Measurements from ENCODE around the gene RPL28. TPM values are rescaled to one million over a fixed set of nuclear protein-coding genes. Genes with fewer than 3 reads are reported as not detected.

Gene RPL28
- total RNA-seq, 2 experiments from 2014 or later = 3,995 to 4,178 TPM

DNA sequence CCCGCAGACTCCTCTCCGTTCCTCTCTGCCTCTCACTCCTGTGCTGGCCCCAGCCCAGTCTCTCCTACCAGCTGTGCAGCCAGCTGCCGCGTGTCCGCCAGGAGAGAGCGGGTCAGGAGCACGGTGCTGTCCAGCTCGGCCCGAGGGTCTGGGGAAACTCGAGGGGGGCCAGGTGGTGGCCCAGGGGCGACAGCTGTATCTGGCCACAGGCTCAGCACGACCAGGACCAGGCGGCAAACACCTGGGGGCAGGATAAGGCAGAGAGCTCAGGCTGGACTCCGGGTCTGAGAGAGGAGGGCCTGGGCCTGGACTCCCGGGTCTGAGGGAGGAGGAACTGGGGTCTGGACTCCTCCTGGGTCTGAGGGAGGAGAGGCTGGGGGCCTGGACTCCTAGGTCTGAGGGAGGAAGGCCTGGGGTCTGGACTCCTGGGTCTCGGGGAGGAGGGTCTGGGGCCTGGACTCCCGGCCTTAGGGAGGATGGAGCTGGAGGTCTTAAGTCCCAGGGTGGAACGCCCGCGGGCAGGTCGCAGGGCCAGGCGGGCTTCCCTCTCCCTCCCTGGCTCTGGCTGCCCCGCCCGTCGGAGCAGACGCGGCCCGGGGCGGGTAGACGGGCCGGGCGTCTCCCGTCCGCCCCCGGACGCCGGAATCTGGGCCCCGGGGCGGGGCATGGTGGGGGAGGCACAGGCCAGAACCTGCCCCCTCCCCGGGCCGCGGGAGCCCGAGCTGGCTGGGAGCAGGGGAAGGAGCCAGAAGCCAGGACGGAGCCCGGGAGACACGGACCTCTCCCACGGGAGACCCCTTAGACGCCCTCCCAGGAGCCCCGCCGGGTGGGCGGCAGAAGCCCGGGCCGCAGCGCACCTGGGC lies 16.8 kb upstream of the RPL28 start:
- Histone ChIP-seq H3K4me3 (ENCODE audit: low read length) (no peak overlapping the region), H3K9me3 (ENCODE audit: control insufficient read depth in 1 of 2, insufficient read depth in 1 of 2, low read length in 2 of 2) (peaks cover 0 to 28% of the 10 kb centered on the region in 2 experiments), H3K36me3 (ENCODE audit: insufficient read depth, low read length) (no peaks in the 10 kb centered on the region), H3K27ac (ENCODE audit: low read depth in 1 of 2, low read length in 2 of 2) (no peak overlapping the region), H3K27me3 (ENCODE audit: control insufficient read depth in 1 of 2, insufficient read depth in 2 of 2, low read length in 2 of 2) (peaks cover 49 to 52% of the 10 kb centered on the region in 2 experiments), H3K4me1 (ENCODE audit: insufficient read depth, low read length) (peaks cover 18% of the 10 kb centered on the region)
- intact Hi-C loops (cut with DNase I, micrococcal nuclease) = no loop called here
- no peak overlapping the region for H3K27ac Mint-ChIP-seq
- no peaks in the 10 kb centered on the region for H3K36me3 Mint-ChIP-seq (ENCODE audit: low read depth)
- DNase-seq (peak in 2 of 14 experiments; percentile 13 to 32), ATAC-seq (ENCODE audit: poor library complexity) (no peak)
- H3K27me3 Mint-ChIP-seq = peaks cover 44% of the 10 kb centered on the region
- TF ChIP-seq, protein P1, sequence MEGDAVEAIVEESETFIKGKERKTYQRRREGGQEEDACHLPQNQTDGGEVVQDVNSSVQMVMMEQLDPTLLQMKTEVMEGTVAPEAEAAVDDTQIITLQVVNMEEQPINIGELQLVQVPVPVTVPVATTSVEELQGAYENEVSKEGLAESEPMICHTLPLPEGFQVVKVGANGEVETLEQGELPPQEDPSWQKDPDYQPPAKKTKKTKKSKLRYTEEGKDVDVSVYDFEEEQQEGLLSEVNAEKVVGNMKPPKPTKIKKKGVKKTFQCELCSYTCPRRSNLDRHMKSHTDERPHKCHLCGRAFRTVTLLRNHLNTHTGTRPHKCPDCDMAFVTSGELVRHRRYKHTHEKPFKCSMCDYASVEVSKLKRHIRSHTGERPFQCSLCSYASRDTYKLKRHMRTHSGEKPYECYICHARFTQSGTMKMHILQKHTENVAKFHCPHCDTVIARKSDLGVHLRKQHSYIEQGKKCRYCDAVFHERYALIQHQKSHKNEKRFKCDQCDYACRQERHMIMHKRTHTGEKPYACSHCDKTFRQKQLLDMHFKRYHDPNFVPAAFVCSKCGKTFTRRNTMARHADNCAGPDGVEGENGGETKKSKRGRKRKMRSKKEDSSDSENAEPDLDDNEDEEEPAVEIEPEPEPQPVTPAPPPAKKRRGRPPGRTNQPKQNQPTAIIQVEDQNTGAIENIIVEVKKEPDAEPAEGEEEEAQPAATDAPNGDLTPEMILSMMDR (IDR thresholded peaks at IDR 0.05) = no peak
- CTCF ChIA-PET = no interaction called here
- no peaks in the 10 kb centered on the region for H3K9me3 Mint-ChIP-seq
- H3K4me1 Mint-ChIP-seq (ENCODE audit: low read depth) = peaks cover 5% of the 10 kb centered on the region
- H3K4me3 Mint-ChIP-seq = peak overlapping the region; percentile 45
- POLR2A ChIA-PET = interaction anchor here (0.8 to 1.6 kb wide), 7 partner anchors 14 to 109 kb away, joined by 3 to 7 read pairs (median 3); partner anchors contain the start of genes KMT5C, UBE2S and ZNF628

- Histone ChIP-seq H3K27me3 (ENCODE audit: control insufficient read depth in 1 of 2, insufficient read depth in 2 of 2, low read length in 2 of 2) (peaks cover 53 to 60% of the 10 kb centered on the region in 2 experiments), H3K36me3 (ENCODE audit: insufficient read depth, low read length) (no peaks in the 10 kb centered on the region), H3K27ac (ENCODE audit: low read depth in 1 of 2, low read length in 2 of 2) (no peak overlapping the region), H3K9me3 (ENCODE audit: control insufficient read depth in 1 of 2, insufficient read depth in 1 of 2, low read length in 2 of 2) (peaks cover 0 to 30% of the 10 kb centered on the region in 2 experiments), H3K4me3 (ENCODE audit: low read length) (peak overlapping the region; percentile 29), H3K4me1 (ENCODE audit: insufficient read depth, low read length) (peaks cover 18% of the 10 kb centered on the region)
- ChIA-PET CTCF (no interaction called here), POLR2A (interaction anchor here (1.0 to 1.6 kb wide), 3 partner anchors 21 to 107 kb away, joined by 3 to 7 read pairs (median 4); partner anchors contain the start of genes KMT5C and ZNF628)
- Mint-ChIP-seq H3K4me3 (peak overlapping the region; percentile 75), H3K27me3 (peaks cover 46% of the 10 kb centered on the region), H3K4me1 (ENCODE audit: low read depth) (peaks cover 5% of the 10 kb centered on the region), H3K9me3 (no peaks in the 10 kb centered on the region), H3K27ac (no peak overlapping the region), H3K36me3 (ENCODE audit: low read depth) (no peaks in the 10 kb centered on the region)
- TF ChIP-seq, protein P1 (IDR thresholded peaks at IDR 0.05) = no peak
- DNase-seq (peak in 7 of 14 experiments; percentile 16 to 60 (median 31)), ATAC-seq (ENCODE audit: poor library complexity) (peak; percentile 73)
- intact Hi-C loops (cut with DNase I, micrococcal nuclease) = no loop called here
These were observed 16.0 kb upstream of the RPL28 start for GRCh38 chr19:55369653-55370304.

DNA sequence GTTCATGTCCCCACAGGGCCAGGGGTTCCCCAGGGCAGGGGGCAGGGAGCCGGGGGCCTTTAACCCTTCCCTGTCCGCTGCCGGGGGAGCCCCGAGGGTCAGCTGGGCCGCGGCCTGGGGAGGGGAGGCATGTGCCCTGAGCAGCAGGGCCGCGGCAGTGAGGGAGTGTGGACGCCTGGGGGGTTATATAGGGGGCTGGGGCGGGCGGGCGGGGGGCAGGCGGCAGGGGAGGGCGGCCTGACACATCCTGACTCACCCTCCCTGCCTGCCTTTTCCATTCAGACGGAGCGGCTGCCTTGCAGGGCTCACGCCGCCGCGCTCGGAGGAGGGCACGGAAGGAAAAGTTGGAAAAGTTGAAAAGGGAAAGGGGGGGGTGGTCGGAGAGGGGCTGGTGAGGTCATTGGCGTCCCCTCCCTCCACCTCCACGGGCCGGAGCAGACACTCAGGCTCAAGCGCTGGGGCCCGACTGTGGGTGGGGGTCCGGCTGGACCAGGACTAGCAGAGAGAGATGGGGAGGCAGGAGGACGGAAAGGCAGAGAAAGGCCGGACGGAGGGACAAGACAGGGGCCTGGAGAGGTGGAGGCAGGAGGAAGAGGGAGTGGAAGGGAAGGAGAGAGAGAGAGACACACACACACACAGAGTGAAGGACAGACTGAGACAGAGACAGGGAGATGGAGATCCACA lies 15.3 kb upstream of the RPL28 start, which contains the start of gene IL11:
Gene IL11, minus strand, starts transcription at position 159 of the 684 bp plus-strand sequence. Its CDS starts 153 bp downstream, at position 6.
- H3K4me3 Mint-ChIP-seq = peak within 1 kb of the TSS; percentile 75
- peaks cover 0 to 30% of the 10 kb centered on the region in 2 experiments for H3K9me3 ChIP-seq (ENCODE audit: control insufficient read depth in 1 of 2, insufficient read depth in 1 of 2, low read length in 2 of 2)
- peaks cover 18% of the 10 kb centered on the region for H3K4me1 ChIP-seq (ENCODE audit: insufficient read depth, low read length)
- ChIA-PET CTCF (no interaction called here), POLR2A (no interaction called here)
- DNase-seq (no peak), ATAC-seq (ENCODE audit: poor library complexity) (no peak)
- TF ChIP-seq, protein P1 (IDR thresholded peaks at IDR 0.05) = no peak
- peaks cover 57 to 66% of the 10 kb centered on the region in 2 experiments for H3K27me3 ChIP-seq (ENCODE audit: control insufficient read depth in 1 of 2, insufficient read depth in 2 of 2, low read length in 2 of 2)
- H3K9me3 Mint-ChIP-seq = no peaks in the 10 kb centered on the region
- H3K27ac ChIP-seq (ENCODE audit: low read depth in 1 of 2, low read length in 2 of 2) = no peak within 1 kb of the TSS
- peaks cover 46% of the 10 kb centered on the region for H3K27me3 Mint-ChIP-seq
- H3K4me1 Mint-ChIP-seq (ENCODE audit: low read depth) = peaks cover 5% of the 10 kb centered on the region
- no peak within 1 kb of the TSS for H3K27ac Mint-ChIP-seq
- no peaks in the 10 kb centered on the region for H3K36me3 ChIP-seq (ENCODE audit: insufficient read depth, low read length)
- no peaks in the 10 kb centered on the region for H3K36me3 Mint-ChIP-seq (ENCODE audit: low read depth)
- H3K4me3 ChIP-seq (ENCODE audit: low read length) = peak within 1 kb of the TSS; percentile 29
- intact Hi-C loops (cut with DNase I, micrococcal nuclease) = no loop called here
